KMS-11 (cell line): ENCODE measurements around the gene MTMR2.
"Not testable (repeated sequence)": the region's sequence is repeated elsewhere in the genome, so short reads cannot be mapped to it uniquely, and the experiment has no call there.

Experiments used
- H2AFZ ChIP-seq: fragments of 200-600 bp; sonication (generic); 2 replicates; pipeline ENCODE4 v1.6.1; 2016; ENCODE audit warnings: antibody characterized with exemption, mixed run types, low read depth
- H3K27ac ChIP-seq: fragments of 200-600 bp; sonication (generic); 2 replicates; pipeline ENCODE4 v1.6.1; 2016; ENCODE audit warnings: mild to moderate bottlenecking, mixed run types
- H3K27me3 ChIP-seq: fragments of 200-600 bp; sonication (generic); 2 replicates; pipeline ENCODE4 v1.6.1; 2017; ENCODE audit warnings: mild to moderate bottlenecking, low read depth, mixed run types, moderate library complexity; ENCODE audit not compliant: insufficient read depth
- H3K36me3 ChIP-seq: fragments of 200-600 bp; sonication (generic); 2 replicates; pipeline ENCODE4 v1.6.1; 2017; ENCODE audit warnings: mild to moderate bottlenecking, mixed run types; ENCODE audit not compliant: insufficient read depth
- H3K4me1 ChIP-seq: fragments of 200-600 bp; sonication (generic); 2 replicates; pipeline ENCODE4 v1.6.1; 2016; ENCODE audit warnings: mild to moderate bottlenecking, low read depth, mixed run types; ENCODE audit not compliant: poor library complexity, severe bottlenecking
- H3K4me2 ChIP-seq: fragments of 200-600 bp; sonication (generic); 2 replicates; pipeline ENCODE4 v1.7.0; 2016; ENCODE audit warnings: mild to moderate bottlenecking, mixed run types
- H3K4me3 ChIP-seq: fragments of 200-600 bp; sonication (generic); IDR thresholded peaks from 2 replicates; pipeline ENCODE4 v1.6.1; 2017; ENCODE audit warnings: low read depth, low read length, mixed read lengths; ENCODE audit not compliant: insufficient read depth
- H3K79me2 ChIP-seq: fragments of 200-600 bp; sonication (generic); 2 replicates; pipeline ENCODE4 v1.6.1; 2016; ENCODE audit warnings: low read depth, mixed run types; ENCODE audit not compliant: insufficient read depth
- H3K9ac ChIP-seq: fragments of 200-600 bp; sonication (generic); 2 replicates; pipeline ENCODE4 v1.6.1; 2016; ENCODE audit warnings: mild to moderate bottlenecking, mixed run types
- H4K20me1 ChIP-seq: fragments of 200-600 bp; sonication (generic); 2 replicates; pipeline ENCODE4 v1.6.1; 2016; ENCODE audit warnings: mild to moderate bottlenecking, mixed run types; ENCODE audit not compliant: insufficient read depth
- CTCF ChIP-seq: fragments of 200-600 bp; sonication (generic); conservative IDR thresholded peaks from 2 replicates; pipeline ENCODE4 v1.6.1; 2017; ENCODE audit warnings: low read depth, mild to moderate bottlenecking, antibody characterized with exemption, low read length, moderate library complexity, mixed read lengths

MTMR2 gene

DNA sequence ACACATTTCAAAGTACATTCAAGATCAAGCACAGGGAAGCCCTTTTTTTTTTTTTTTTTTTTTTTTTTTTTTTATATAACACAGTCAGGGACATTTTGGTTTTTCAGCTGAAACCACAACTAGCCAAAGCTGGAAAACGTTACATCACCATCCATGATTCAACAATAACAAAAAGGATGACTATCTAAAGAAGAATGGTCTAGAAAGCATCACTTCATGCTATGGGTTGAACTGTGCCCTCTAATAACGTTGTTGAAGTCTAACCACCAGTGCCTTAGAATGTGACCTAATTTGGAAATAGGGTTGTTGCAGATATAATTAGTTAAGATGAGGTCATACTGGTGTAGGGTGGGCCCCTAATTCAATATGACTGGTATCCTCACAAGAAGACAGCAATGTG lies 46.6 kb downstream of the MTMR2 start:
- Histone ChIP-seq H3K4me2 (no peak overlapping the region), H3K4me1 (no peaks in the 10 kb centered on the region), H3K27me3 (no peaks in the 10 kb centered on the region), H3K9ac (no peak overlapping the region), H3K36me3 (no peaks in the 10 kb centered on the region), H3K4me3 (no peak overlapping the region), H3K27ac (no peak overlapping the region), H2AFZ (no peak overlapping the region), H4K20me1 (no peaks in the 10 kb centered on the region), H3K79me2 (no peaks in the 10 kb centered on the region)
- no peak for TF ChIP-seq CTCF

DNA sequence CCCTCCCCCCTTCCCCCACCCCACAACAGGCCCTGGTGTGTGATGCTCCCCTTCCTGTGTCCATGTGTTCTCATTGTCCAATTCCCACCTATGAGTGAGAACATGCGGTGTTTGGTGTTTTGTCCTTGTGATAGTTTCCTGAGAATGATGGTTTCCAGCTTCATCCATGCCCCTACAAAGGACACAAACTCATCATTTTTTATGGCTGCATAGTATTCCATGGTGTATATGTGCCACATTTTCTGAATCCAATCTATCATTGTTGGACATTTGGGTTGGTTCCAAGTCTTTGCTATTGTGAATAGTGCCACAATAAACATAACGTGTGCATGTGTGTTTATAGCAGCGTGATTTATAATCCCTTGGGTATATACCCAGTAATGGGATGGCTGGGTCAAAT lies 53.0 kb downstream of the MTMR2 start:
- H3K79me2 ChIP-seq, H4K20me1 ChIP-seq, H2AFZ ChIP-seq, H3K4me3 ChIP-seq, H3K36me3 ChIP-seq, H3K27ac ChIP-seq, H3K27me3 ChIP-seq, H3K4me2 ChIP-seq, H3K4me1 ChIP-seq, H3K9ac ChIP-seq: not testable (repeated sequence)

DNA sequence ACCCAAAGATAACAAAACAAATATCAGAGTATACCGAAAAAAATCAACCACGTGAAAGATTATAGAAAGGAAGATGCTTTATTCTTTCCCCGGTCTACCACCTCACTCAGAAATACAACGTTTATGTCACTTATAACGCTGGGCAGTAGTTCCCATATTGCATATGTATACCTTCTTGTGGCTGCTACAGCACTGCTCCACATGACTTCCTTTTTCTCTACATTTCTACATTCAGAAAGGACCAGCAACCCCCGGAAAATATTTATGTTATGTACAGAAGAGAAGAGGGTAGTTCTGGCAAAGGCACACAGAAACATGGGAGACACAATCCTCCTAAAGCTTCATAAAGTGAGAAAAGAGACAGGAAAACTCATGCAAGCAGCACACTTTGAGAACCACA lies 56.8 kb downstream of the MTMR2 start:
- H3K27me3 ChIP-seq, result no peaks in the 10 kb centered on the region
- TF ChIP-seq CTCF, result no peak
- H2AFZ ChIP-seq, result no peak overlapping the region

GRCh38 chr11:95863486-95864140 lies 60.3 kb downstream of the MTMR2 start:
- no peaks in the 10 kb centered on the region for H4K20me1 ChIP-seq
- H3K36me3 ChIP-seq, result no peaks in the 10 kb centered on the region
- no peak overlapping the region for H2AFZ ChIP-seq
- no peak for TF ChIP-seq CTCF
- no peaks in the 10 kb centered on the region for H3K4me1 ChIP-seq
- no peak overlapping the region for H3K4me3 ChIP-seq
- no peaks in the 10 kb centered on the region for H3K27me3 ChIP-seq
- no peak overlapping the region for H3K4me2 ChIP-seq
- no peaks in the 10 kb centered on the region for H3K79me2 ChIP-seq
- no peak overlapping the region for H3K27ac ChIP-seq
- H3K9ac ChIP-seq, result no peak overlapping the region

More for the DNA sequence above, 56.8 kb downstream of the MTMR2 start:
- Histone ChIP-seq H3K36me3 (no peaks in the 10 kb centered on the region), H3K9ac (no peak overlapping the region), H4K20me1 (no peaks in the 10 kb centered on the region), H3K4me3 (no peak overlapping the region), H3K79me2 (no peaks in the 10 kb centered on the region), H3K4me1 (no peaks in the 10 kb centered on the region), H3K4me2 (no peak overlapping the region), H3K27ac (no peak overlapping the region)

DNA sequence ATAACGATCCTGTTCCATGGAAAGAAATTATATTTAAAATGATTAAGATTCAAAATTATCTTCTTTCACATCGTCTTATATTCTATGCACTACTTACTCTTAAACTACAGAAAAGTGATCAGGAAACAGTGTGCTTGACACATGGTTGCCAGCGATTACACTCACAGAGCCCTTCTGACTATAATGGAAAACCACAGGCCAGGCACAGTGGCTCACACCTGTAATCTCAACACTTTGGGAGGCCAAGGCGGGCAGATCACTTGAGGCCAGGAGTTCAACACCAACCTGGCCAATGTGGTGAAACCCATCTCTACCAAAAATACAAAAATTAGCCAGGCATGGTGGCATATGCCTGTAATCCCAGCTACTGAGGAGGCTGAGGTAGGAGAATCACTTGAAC lies 63.9 kb downstream of the MTMR2 start:
- H3K36me3 ChIP-seq, H3K4me1 ChIP-seq, H3K27ac ChIP-seq, H3K4me2 ChIP-seq, H4K20me1 ChIP-seq, H2AFZ ChIP-seq, H3K79me2 ChIP-seq, H3K9ac ChIP-seq, H3K4me3 ChIP-seq, H3K27me3 ChIP-seq: not testable (repeated sequence)

DNA sequence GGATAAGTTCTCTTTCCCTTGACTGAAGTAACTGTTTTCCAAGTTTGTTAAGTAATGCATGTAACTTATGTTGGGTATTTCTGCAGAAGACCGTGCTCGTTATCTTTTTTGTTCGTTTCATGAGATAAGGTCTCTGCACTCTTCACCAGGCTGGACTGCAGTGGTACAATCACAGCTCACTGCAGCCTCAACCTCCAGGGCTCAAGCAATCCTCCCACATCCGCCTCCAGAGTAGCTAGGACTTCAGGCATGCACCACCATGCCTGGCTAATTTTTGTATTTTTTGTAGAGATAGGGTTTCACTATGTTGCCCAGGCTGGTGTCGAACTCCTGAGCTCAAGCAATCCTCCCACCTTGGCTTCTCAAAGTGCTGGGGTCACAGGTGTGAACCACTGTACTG lies 69.5 kb downstream of the MTMR2 start:
- not testable (repeated sequence) for H3K79me2 ChIP-seq, H3K27me3 ChIP-seq, H3K4me3 ChIP-seq, H3K4me1 ChIP-seq, H4K20me1 ChIP-seq, H3K36me3 ChIP-seq, H3K27ac ChIP-seq, H3K9ac ChIP-seq, H2AFZ ChIP-seq, H3K4me2 ChIP-seq
